A549 treated with CpdA at 1 μM for 4 hours (cell line): ENCODE measurements around the gene EPGN. TPM values are rescaled to one million over a fixed set of nuclear protein-coding genes. Genes with fewer than 3 reads are reported as not detected.

Experiments used
- total RNA-seq: library from RNA; stranded (reverse); fragments of 200-300 nt; extraction: Qiagen RNA extraction; gene quantifications from 5 replicates; pipeline ENCODE4 v1.2.3, GENCODE V29; 2022; ENCODE audit warnings: low read depth

EPGN gene
- total RNA-seq: 0.13 TPM in 1 of 5 replicates, not detected in the others

GRCh38 chr4:74308215-74308614, at the start of gene EPGN:
Gene EPGN (plus strand): TSS chr4:74308470. CDS start chr4:74308534, 64 bp downstream.

DNA sequence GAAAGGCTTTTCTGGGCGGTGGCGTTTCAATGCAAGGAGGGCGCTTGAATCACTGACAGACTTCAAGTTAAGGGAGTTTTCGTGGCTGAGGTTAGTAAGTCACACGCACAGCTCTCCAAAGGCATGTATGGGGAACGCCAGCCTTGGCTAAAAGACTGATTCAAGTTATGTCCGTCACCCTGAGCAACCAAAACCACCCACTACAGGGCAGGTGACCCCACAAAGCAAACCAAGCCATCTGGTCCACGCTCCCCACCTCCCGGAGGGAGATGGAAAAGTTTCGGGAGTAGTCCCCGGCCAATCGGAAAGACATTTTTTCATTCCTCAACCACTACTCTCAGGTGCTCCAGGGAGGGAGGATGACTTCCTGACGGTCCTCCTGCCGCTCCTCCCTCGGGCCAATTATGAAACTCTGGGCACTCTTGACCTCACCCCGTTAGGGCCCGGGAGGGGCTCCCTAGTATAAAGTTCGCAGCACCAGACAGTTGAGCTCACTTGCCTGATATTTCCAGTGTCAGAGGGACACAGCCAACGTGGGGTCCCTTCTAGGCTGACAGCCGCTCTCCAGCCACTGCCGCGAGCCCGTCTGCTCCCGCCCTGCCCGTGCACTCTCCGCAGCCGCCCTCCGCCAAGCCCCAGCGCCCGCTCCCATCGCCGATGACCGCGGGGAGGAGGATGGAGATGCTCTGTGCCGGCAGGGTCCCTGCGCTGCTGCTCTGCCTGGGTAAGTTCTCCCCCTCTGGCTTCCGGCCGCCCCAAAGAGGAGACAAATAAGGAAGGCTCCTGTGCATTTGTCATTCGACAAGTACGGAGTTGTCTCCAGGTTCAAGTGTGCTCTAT, 56.6 kb downstream of the EPGN start, which contains the start of gene EREG:
EREG (plus strand) TSS at position 494 of the 840 bp plus-strand sequence; CDS start at position 658, 164 bp downstream.

Other genes starting within 250 kb of the EPGN start
- gene CXCL2, start 209.3 kb upstream of the EPGN start, total RNA-seq: 15.0 to 17.9 TPM (median 15.6 TPM) in 5 replicates
- 8.5 to 13.6 TPM (median 10.5 TPM) in 5 replicates for gene MTHFD2L, start 150.4 kb upstream of the EPGN start, total RNA-seq
- 38.9 to 59.7 TPM (median 44.5 TPM) in 5 replicates for gene EREG, start 56.7 kb downstream of the EPGN start, total RNA-seq
- gene AREG, start 136.7 kb downstream of the EPGN start, total RNA-seq: 65.6 to 93.2 TPM (median 79.1 TPM) in 5 replicates